Measurements from ENCODE around the gene EFR3B. TPM values are rescaled to one million over a fixed set of nuclear protein-coding genes. Genes with fewer than 3 reads are reported as not detected.

EFR3B gene
- total RNA-seq, 4 donors from 2014 or later, result under 0.01 to 1.4 (median 0.32) TPM

DNA sequence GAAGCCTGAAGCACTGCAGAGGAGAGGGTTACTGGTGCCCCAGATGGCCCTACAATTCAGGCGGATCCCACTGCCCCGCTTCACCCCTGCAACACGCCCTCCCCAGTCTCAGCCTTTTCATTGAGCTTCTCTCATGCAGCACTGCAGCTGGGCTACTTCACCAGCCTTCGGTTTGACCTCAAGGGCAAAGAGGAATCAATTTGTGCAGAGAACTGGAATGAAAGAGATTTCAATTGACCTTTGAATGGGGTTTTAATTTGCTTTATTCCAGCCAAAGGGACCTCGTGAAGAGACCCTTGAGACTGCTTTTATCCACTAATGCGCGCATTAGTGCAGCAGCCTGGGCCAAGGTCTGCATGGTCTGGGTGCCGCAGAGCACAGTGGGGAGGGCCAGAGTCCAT is 135.3 kb downstream of the EFR3B start:
- H3K27ac ChIP-seq, result no peak overlapping the region
- DNase-seq, result no peak
- no peaks in the 10 kb centered on the region for H3K36me3 ChIP-seq
- 76 to 83% methylated on average over 8 of the region's 8 CpGs for WGBS, 2 donors
- no peaks in the 10 kb centered on the region for H3K4me1 ChIP-seq
- H3K4me3 ChIP-seq, result no peak overlapping the region
- intact Hi-C loops (cut with DNase I), result no loop called here
- TF ChIP-seq POLR2A (IDR thresholded peaks at IDR 0.05), result no peak
- TF ChIP-seq, protein P1, sequence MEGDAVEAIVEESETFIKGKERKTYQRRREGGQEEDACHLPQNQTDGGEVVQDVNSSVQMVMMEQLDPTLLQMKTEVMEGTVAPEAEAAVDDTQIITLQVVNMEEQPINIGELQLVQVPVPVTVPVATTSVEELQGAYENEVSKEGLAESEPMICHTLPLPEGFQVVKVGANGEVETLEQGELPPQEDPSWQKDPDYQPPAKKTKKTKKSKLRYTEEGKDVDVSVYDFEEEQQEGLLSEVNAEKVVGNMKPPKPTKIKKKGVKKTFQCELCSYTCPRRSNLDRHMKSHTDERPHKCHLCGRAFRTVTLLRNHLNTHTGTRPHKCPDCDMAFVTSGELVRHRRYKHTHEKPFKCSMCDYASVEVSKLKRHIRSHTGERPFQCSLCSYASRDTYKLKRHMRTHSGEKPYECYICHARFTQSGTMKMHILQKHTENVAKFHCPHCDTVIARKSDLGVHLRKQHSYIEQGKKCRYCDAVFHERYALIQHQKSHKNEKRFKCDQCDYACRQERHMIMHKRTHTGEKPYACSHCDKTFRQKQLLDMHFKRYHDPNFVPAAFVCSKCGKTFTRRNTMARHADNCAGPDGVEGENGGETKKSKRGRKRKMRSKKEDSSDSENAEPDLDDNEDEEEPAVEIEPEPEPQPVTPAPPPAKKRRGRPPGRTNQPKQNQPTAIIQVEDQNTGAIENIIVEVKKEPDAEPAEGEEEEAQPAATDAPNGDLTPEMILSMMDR (IDR thresholded peaks at IDR 0.05), result no peak
- H3K27me3 ChIP-seq, result peaks cover 0 to 29% (median 0%) of the 10 kb centered on the region in 4 donors
- no peaks in the 10 kb centered on the region for H3K9me3 ChIP-seq

DNA sequence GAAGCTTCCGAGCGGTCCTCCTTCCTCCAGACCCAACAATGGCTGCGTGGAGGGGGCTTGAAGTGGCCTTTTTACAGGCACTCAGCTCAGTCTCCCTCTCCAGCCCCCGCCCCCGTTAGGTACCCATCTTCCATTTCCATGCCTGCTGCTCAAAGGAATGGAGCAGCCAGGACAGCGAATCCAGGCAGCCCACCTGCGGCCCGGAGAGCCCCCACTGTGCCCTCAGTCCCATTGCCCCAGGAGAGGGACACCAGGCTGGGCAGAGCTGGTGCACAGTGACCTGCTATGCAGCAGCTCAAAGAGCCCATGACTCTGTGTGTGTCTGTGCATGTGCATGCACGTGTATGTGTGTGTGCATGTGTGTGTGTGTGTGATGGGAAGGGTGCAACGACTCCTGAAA is 137.1 kb downstream of the EFR3B start:
- H3K36me3 ChIP-seq, result no peaks in the 10 kb centered on the region
- H3K27ac ChIP-seq, result no peak overlapping the region
- H3K9me3 ChIP-seq, result no peaks in the 10 kb centered on the region
- WGBS, 2 donors, result 60 to 82% methylated on average over 2 to 10 of the region's 10 CpGs
- intact Hi-C loops (cut with DNase I), result no loop called here
- no peak overlapping the region for H3K4me3 ChIP-seq
- H3K4me1 ChIP-seq, result peaks cover 0 to 4% (median 0%) of the 10 kb centered on the region in 3 donors
- DNase-seq, result no peak
- TF ChIP-seq POLR2A (IDR thresholded peaks at IDR 0.05), result no peak
- TF ChIP-seq, protein P1 (IDR thresholded peaks at IDR 0.05), result no peak
- H3K27me3 ChIP-seq, result peaks cover 0 to 29% (median 0%) of the 10 kb centered on the region in 4 donors

DNA sequence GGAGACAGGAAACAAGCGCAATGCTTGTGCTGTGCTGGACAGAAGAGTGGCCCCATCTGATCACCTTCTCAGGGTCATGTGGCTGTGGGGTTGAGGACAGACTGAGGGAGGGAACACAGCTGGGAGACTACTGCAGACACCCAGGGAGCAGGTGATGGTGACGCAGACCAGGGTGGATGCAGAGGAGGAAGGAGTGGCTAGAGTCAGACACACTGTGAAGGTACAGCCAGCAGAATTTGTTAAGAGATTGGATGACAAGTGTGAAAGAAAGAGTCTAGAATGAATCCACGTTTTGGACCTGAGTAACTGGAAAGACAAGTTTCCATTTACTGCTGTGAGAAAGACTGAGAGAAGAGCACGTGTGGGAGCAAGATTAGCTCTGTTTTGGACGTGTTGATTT is 142.4 kb downstream of the EFR3B start:
- TF ChIP-seq POLR2A (IDR thresholded peaks at IDR 0.05), result no peak
- TF ChIP-seq, protein P1 (IDR thresholded peaks at IDR 0.05), result no peak
- peak overlapping the region; percentile 19 to 82 (median 64) for H3K27ac ChIP-seq

DNA sequence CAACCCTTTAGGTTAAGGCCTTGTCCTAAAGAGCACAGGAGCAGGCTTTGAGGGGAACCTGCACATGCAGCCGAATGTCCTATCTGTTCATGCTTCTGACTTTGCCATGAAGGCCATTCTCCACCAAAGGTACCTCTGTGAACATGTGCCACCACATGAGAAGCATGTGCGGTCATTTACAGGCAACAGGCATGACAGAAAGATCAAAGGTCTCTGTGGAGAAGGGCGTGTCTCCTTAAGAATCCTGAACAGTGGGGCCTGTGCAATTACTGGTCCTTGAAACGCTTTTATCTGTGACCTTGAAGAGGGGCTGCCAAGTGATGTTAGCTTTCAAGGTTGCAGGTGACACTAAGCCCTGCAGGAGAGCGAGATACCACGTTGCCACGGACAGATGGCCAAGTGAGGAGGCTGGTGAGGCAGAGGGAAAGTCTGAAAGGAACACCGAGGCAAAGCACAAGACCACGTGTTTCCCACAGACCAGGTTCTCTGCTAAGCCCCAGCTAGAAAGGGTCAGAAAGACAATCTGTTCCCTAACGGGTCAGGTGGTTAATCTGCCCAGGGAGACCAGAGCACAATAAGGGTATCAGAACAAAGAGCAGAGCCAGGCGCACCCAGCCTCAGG is 146.0 kb downstream of the EFR3B start:
- WGBS, 2 donors, result 76 to 82% methylated on average over 10 to 11 of the region's 11 CpGs
- no peak overlapping the region for H3K4me3 ChIP-seq
- H3K4me1 ChIP-seq, result peaks cover 0 to 18% (median 3%) of the 10 kb centered on the region in 3 donors
- no peak for DNase-seq
- no peaks in the 10 kb centered on the region for H3K36me3 ChIP-seq
- H3K9me3 ChIP-seq, result no peaks in the 10 kb centered on the region
- no peak overlapping the region for H3K27ac ChIP-seq
- intact Hi-C loops (cut with DNase I), result no loop called here
- no peaks in the 10 kb centered on the region for H3K27me3 ChIP-seq
- TF ChIP-seq, protein P1 (IDR thresholded peaks at IDR 0.05), result no peak
- TF ChIP-seq POLR2A (IDR thresholded peaks at IDR 0.05), result no peak

More for the DNA sequence above, 142.4 kb downstream of the EFR3B start:
- Histone ChIP-seq H3K36me3 (no peaks in the 10 kb centered on the region), H3K9me3 (no peaks in the 10 kb centered on the region), H3K4me1 (peaks cover 0 to 18% (median 3%) of the 10 kb centered on the region in 3 donors), H3K4me3 (no peak overlapping the region), H3K27me3 (peaks cover 0 to 4% (median 0%) of the 10 kb centered on the region in 4 donors)
- DNase-seq, result no peak
- intact Hi-C loops (cut with DNase I), result no loop called here
- WGBS, 2 donors, result 32 to 37% methylated on average over 4 to 5 of the region's 5 CpGs

DNA sequence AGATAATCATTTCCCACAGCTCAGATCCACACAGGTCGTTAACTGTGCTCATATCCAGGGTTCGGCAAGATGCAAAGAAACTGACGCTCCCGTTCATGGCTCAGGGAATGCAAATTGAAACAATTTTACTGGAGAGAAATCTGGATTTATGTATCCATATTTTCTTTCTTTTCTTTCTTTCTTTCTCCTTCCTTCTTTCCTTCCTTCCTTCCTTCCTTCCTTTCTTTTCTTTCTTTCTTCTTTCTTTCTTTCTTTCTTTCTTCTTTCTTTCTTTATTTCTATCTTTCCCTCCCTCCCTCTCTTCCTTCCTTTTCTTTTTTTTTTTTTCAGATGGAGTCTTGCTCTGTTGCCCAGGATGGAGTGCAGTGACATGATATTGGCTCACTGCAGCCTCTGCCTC is 146.5 kb downstream of the EFR3B start:
- 83 to 95% methylated on average over 4 of the region's 4 CpGs for WGBS, 2 donors
- TF ChIP-seq, protein P1 (IDR thresholded peaks at IDR 0.05), result no peak
- TF ChIP-seq POLR2A (IDR thresholded peaks at IDR 0.05), result no peak

More for the DNA sequence above, 146.5 kb downstream of the EFR3B start:
- intact Hi-C loops (cut with DNase I), result no loop called here
- H3K27ac ChIP-seq, result no peak overlapping the region
- no peaks in the 10 kb centered on the region for H3K27me3 ChIP-seq
- H3K4me1 ChIP-seq, result peaks cover 0 to 18% (median 3%) of the 10 kb centered on the region in 3 donors
- H3K36me3 ChIP-seq, result no peaks in the 10 kb centered on the region
- no peak for DNase-seq
- no peaks in the 10 kb centered on the region for H3K9me3 ChIP-seq
- no peak overlapping the region for H3K4me3 ChIP-seq

Data from esophagus squamous epithelium (tissue), 5 donors.